D341Med (cell line): ENCODE data around the gene C2CD2.
A peak's percentile ranks its signal among the peaks of the same experiment; 100 is the strongest.

Experiments
- DNase-seq: peaks from one replicate; pipeline ENCODE4 v3.0.0; 2012; ENCODE audit warnings: low spot score

Gene C2CD2

GRCh38 chr21:41885341-41886024, 68.3 kb downstream of the C2CD2 start:
- no peak for DNase-seq

DNA sequence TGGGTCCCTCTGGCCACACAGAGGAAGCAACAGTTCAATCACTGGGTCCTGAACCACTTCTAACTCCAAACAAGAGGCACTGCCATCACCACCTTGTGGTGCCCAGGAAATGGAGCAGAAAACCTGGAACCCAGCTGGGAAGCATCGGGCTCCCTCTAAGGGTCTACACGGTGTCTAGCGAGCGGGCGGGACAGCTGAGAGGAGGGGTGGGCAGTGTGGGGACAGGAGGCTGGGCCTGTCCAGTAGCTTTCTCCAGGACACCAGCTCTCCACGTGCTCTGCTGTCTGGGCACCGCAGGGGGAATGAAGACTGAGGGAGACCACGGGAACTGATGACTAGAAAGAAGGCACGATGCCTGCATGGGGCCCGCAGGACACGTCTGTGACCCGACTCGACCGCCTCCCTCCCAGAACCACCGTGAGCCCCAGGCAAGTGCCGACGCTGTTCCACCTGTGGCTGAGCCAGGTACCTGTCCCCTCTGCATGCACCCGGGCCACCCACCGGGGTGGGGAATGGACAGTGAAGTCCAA, 69.3 kb downstream of the C2CD2 start:
- DNase-seq: no peak

- no peak for DNase-seq
Measured at GRCh38 chr21:41883582-41883981, 70.2 kb downstream of the C2CD2 start.

DNA sequence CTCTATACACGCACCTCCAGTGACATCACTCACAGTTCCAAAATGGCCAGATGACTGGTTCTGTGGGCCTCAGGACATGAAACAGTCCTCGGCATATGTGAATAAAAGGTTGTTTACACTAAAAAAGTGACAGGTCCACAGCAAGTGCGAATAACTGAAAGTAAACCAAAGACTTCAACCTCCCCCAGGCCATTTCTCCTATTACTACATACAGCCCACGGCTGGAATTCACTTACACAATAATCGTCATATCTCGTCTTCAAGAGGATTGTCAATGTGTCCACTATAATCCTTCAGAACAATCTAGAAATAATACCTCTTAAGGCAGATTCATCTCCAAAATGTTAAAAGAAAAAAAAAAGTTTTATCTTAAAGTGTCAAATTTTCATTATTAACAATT, 72.8 kb downstream of the C2CD2 start:
- DNase-seq: no peak

- no peak for DNase-seq
Measured at GRCh38 chr21:41880153-41880552, 73.7 kb downstream of the C2CD2 start.

- DNase-seq: peak; percentile 92
Measured at GRCh38 chr21:41879190-41879998, 74.4 kb downstream of the C2CD2 start, which contains the start of gene PRDM15. Gene PRDM15, minus strand, starts transcription at chr21:41879344. Its CDS starts 18,981 bp downstream, at chr21:41860363.

GRCh38 chr21:41878831-41879189, 75.0 kb downstream of the C2CD2 start:
- DNase-seq: peak; percentile 94

- peak; percentile 58 for DNase-seq
Measured at GRCh38 chr21:41877901-41878830, 75.7 kb downstream of the C2CD2 start.

GRCh38 chr21:41876928-41877652, 76.7 kb downstream of the C2CD2 start:
- no peak for DNase-seq

DNA sequence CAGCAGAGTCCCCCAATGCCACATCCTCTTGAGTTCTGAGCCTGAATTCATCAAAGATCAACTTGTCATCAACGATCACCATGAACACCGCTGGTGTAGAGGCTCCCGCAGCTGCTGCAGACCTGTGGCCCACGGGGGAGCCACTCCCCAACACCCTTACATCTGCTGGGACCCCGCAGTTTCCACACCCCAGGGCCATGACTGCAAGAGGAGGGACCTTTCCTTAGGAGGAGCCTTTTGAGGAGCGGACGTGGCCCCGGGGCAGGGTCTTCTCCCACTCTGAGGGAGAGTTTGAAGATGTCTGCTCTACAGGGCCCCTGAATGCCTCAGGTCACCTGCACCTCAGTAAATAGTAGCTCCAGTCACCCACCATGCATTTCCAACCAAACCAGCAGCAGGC, 77.4 kb downstream of the C2CD2 start:
- no peak for DNase-seq

DNA sequence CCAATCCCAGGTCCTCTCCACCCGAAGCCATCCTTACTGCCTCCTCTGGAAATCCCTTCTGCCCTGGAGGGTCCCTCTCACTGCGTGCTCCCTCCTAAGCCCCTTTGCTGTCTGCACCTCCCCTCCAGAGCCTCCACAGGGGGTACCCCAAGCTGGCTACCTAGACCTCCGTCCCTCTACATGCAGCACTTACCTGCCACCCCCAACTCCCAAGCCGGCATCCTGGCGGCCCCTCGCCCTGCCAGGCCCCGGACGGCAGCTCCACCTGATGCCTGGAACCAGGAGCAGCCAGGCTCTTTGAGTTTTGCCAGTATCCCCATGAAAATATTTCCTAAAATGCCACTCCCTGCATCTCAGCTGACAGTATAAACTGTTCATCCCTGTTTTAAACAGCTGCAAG, 78.7 kb downstream of the C2CD2 start:
- DNase-seq: no peak

DNA sequence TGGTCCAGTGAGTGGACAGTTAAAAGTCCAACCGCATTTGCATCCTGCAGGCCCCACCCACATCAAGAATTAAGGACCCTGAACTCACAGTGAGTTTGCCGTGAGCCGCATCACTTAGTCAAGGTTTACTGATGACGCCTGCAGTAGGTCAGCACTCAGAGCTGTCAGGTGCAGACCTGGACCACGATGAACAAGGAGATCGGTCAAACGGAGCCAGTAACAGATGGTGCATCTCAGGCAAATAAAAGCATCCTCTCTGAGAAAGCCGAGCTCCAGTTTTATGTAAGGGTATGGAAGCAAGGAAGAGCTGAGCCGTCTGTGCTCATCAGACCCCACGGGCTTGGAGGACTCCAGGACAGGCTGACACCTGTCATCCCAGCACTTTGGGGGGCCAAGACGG, 79.2 kb downstream of the C2CD2 start:
- no peak for DNase-seq

- no peak for DNase-seq
Measured at GRCh38 chr21:41873426-41873825, 80.4 kb downstream of the C2CD2 start.

DNA sequence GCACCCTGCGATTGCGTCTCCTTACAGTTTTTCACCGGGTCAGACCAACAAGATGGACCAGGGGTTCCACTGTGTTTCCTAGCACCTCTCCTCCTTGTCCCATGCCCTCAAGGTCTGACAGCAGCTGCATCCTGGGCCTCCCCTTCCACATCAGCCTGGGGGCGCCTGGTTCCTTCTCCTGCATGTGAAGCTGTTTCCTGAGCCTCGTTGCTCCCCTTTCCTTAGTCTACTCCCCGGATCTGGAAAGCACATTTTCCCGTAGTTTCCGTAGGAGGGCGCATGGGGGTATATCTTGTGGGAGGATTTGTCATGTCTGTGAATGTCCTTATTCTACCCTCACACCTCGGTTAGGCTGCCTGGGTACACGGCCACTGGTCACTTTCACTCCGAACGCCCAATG, 80.8 kb downstream of the C2CD2 start:
- DNase-seq: no peak

- DNase-seq: no peak
Measured at GRCh38 chr21:41871293-41872030, 82.4 kb downstream of the C2CD2 start.

DNA sequence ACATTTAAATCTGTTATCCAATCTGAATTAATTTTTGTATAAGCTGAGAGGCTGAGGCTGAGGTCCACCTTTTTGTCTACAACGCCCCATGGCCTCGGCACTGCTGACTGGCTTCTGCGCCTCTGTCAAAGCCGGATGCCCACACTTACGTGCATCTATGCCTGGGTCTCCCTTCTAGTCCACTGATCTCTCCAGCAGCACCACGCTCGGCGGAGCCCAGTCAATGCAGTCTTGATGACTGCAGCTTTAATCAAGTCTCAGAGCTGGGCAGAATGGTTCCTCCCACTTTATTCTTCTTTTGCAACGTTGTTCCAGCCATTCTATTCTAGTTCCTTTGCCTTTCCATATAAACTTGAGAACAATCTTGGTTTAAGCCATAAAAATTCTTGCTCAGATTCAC, 84.0 kb downstream of the C2CD2 start:
- DNase-seq: no peak

GRCh38 chr21:41868062-41868710, 85.6 kb downstream of the C2CD2 start:
- DNase-seq: no peak

GRCh38 chr21:41867313-41867712, 86.5 kb downstream of the C2CD2 start:
- no peak for DNase-seq

GRCh38 chr21:41866274-41866809, 87.5 kb downstream of the C2CD2 start:
- no peak for DNase-seq
